SH-SY5Y (cell line): ENCODE data around the gene PRXL2B.

Experiments used
- GATA2 ChIP-seq: IDR thresholded peaks from 2 replicates; pipeline ENCODE4 v1.6.1; 2011; ENCODE audit warnings: mild to moderate bottlenecking, low read depth, low read length
- GATA3 ChIP-seq: IDR thresholded peaks from 2 replicates; pipeline ENCODE4 v1.6.1; 2011; ENCODE audit warnings: low read depth, mild to moderate bottlenecking, low read length, moderate library complexity

DNA sequence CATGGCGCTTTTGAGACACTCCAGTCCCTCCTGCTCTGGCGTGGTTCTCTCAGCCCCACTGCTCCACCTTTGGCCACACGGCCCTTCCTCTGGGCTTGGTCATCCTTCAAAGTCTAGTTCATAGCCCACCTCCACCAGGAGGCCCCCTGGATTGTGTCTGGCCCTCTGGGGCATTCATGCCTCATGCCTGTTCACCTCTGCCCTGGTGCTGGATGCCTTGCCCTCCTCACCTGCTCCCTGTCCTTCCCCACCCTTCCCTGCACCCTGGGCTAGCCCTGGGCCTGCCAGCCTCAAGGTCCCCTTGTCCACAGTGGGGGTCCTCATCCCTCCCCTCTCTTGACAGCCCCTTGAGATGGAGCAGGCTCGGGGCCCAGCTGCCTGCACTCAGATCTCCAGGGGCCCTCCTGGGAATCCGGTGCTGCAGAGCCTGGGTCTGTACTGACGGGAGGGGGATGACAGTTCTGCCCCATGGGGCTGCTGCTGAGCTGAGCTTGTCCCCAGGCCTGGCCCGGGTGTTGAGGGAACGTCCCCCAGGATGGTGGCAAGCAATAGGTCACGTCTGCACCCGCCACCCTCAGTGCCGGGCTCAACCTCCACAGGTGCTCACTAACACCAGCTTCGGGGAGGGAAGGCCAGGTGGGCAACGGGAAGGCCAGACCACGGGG is 18.4 kb downstream of the PRXL2B start:
- TF ChIP-seq GATA3: no peak
- TF ChIP-seq GATA2: no peak
